NCI-H226 (cell line): ENCODE measurements around the gene PTPRN2.

ENCODE experiments used
- DNase-seq: peaks from one replicate; pipeline ENCODE4 v3.0.0-alpha.2; 2015

PTPRN2 gene

DNA sequence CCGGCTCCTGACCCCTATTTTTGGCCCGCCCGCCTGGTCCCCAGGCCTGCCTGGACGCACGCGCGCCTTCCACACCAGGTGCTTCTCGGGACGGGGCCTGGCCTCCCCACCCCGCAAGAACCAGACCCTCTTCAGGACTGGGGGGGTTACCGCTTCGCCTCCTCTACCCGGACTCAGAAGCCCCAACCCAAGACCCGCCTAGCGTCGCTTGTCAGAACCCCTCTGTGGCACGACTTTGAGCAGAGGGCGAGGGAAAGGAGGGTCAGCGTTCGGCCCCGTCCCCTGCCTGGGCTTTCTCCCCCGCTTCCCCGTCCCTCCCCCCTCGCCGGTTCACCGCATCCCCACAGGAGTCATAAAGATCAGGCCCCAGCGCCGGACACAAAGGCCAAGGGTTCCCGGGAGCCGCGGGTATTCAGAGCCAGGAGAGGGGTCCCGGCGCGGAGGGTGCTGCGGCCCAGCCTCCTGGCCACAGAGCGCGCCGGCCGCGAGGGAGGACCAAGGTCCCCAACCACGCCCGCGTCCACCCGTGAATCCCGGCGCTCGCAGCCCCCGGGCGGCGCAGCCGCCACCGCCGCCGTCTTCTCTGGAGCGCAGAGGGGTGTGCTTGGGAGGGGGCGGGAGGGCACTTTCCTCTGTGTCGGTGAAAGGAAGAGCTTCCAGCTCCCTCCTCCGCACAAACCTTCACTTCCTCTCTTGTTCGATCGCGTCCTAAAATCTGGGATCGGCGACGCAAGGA lies 898.9 kb downstream of the PTPRN2 start:
- DNase-seq, result no peak

DNA sequence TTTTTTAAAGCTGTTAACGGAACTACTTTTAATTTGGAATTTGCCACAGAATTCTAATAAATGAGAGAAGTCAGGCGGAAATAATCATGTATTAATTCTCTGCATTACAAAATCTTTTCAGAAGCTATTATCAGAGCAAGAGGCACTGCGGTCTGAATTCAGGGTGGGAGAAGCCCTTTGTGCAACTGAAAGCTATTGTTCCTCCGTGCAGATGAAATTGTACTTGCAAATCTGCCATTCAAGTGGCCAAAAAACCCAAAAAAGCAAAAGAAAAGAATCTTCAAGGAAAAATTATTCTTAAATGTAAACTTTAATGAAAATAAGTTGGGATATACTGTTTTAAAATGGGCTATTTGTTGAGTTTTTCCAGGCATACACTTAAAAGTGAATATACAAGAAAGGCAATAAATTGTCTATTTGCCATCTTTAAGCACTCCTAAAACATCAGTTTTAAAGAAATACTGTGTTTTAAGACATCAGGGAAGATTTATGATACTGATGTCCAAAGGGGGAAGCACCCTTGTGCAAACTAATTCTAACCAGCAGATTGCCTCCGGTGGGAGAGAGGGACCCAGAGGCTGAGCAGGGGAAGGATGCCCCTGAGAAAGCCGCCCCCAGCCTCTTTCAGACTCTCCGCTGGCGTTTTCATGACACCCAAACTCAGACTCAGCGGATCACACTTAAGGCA lies 899.6 kb downstream of the PTPRN2 start:
- DNase-seq, result no peak

DNA sequence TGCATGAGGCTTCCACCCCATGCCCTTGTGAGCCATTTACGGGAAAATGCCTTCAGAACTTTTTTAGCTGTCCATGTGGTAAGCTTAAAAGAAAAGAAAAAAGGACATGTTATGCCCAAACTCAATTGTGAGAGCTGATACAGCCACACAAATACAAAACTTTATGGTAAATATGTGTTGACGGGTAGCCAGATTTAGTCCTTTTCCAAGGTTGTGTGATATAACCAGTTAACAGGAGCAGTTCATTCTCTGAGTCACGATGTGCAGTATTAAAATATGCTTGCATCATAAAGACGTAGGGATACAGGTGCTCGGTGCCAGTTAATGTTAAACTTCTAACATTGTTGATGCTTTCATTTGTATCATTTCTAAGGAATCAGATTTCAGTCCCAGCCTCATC lies 900.5 kb downstream of the PTPRN2 start:
- DNase-seq, result no peak

- DNase-seq, result no peak
Observed at GRCh38 chr7:157686285-157686894, 901.2 kb downstream of the PTPRN2 start.

DNA sequence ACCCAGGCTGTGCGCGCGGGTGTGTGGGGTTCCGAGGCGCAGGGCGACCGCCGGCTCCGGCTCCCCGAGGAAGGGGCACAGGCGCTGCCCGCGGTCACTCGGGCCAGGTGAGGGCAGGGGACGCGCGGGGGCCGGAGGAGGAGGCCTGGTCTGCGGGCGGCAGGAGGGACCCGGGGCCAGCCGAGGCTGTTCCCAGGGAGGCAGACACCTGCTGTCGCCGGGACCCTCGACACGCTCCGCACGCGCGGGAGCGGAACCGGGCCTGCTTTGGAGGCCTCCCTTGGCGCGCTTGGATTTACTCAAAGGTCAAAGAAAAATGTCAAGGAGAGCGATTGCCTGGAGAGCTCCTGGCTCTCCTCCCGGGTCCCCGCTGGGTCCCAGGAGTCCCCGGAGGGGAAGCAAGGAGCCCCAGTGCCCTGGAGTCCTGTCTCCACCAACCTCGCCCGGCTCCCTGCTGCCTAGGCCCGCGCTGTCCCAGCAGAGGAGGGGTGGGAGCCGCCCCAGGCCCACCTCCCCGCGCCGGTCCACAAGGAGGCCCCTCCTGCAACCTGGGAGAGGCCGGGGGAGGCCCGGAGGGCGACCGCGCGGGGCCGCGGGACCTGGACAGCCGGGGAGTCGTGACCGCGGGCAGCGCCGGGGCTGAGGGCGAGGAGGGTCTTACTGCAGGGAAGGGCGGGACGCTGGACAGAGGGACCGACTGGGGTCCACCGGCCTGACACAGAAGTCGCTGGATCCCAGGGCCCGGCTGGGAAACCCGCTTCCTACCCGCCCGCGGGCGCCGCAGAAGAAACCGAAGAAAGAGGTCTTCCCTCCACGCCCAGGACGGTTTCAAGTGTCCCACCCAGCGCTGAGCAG lies 902.0 kb downstream of the PTPRN2 start:
- no peak for DNase-seq

DNA sequence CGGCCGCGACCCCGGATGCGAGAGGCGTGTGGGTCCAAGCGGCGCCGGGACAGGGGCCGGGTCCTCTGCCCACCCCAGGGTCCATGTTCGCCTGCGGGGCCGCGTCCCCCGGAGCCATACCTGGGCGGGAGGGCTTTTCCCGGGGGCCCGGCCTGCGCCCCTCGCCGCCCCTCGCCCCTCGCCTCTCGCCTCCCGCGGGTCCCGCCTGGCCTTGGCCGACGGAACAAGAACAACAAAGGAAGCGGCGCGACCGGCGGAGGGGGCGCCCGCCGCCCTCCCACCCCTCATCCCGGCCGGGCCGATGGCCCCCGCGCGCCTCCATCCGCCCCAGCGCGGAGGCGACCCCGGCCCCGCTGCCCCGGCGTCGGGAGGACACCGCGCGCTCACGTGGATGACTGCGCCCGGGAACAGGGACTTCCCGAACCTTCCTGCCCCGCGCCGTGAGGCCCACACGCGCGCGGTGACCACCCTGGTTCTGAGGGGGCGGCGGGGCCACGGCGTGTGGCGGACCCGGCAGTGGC lies 902.7 kb downstream of the PTPRN2 start:
- DNase-seq, result no peak

DNA sequence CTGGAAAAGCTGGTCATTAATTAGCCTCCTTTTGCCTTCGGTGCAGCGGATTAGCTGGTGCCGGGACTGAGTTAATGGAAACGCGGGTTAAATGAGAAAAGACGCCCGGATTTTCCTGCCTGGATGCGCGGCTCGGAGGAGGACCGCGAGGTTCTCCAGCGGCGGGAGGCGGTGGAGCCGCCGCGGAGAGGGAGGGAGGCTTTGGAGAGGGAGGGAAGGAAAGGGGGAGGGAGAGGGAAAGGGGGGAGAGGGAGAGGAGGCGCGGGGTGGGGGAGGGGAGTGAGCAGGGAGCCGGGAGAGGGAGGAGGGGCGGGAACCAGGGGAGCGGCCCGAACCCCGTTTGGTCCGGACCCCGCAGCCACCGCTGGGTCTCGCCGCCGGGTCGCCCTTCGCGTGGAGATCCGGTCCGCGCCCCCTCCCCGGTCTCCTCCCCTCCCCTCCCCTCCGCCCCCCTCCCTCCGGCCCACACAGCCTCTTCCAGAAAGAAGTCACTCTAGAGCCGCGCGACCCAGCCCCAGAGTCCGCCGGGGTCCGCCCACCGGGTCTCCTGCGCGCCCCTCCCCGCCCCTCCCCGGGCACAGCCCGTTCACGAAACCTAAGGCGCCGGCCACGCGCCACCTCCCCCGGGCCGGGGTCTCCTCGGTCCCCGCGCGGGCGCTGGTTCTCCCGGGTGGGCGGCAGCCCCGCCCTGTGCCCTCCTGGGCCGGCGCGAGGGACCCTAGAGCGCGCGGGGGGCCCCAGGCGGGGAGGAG lies 903.3 kb downstream of the PTPRN2 start:
- DNase-seq, result no peak

GRCh38 chr7:157683747-157684156 lies 903.9 kb downstream of the PTPRN2 start:
- no peak for DNase-seq

- no peak for DNase-seq
Observed at GRCh38 chr7:157682946-157683746, 904.5 kb downstream of the PTPRN2 start.

DNA sequence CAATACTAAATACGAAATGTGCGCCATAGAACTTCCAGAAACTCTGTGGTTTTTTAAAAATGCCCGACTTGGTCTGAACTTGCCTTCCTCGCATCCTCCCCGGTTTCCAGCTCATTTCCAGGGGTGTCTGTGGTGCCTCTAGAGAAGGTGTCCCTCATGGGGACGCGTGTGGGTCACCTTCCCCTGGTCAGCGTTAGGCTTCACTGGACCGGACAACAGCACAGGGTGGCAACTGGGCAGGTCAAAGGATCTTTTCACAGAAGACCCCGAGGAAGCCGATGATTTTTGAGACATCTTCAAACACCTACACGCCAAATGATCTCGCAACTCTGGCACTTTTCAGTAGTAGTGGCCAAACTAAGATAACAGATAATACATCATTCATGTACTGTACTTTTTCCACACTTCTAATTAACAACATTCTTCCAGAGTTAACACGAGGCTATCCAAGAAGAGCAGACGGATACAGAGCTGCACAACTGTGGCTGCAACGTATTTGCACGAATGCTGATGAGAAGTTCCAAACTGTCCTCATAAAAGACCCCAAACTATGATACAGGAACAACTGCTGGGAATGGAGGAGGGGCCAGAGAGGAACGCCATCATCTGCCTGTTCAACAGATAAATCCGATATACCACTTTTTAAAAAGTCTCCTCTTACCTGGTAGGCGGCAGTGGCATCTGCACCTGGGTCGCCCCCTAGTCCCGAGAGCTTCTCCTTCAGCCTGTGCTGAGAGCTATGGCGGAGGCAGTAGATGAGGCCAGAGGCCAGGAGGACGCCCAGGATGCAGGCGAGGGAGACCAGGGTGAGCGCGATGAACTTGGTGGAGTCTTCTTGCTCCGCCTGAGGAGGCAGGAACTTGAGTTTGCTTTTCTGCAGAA lies 905.3 kb downstream of the PTPRN2 start:
- no peak for DNase-seq

DNA sequence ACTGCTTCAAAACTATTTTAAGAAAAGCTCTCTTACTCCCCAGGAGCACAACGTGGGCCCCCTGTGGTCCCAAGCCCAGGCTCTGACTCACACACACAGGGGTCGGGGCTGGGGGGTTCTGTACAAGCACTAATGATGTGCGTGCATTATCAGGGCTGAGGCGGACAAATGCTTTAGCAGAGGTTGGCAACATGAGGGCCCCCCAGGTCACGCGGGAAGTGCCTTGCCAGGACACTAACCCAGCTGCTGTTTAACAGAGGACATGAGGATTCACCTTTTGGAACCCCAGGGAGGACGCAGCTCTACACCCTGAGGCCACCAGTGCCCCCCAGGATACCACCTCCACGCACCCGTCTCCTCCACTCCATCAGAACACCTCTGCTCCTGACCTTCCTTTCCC lies 908.0 kb downstream of the PTPRN2 start:
- no peak for DNase-seq

DNA sequence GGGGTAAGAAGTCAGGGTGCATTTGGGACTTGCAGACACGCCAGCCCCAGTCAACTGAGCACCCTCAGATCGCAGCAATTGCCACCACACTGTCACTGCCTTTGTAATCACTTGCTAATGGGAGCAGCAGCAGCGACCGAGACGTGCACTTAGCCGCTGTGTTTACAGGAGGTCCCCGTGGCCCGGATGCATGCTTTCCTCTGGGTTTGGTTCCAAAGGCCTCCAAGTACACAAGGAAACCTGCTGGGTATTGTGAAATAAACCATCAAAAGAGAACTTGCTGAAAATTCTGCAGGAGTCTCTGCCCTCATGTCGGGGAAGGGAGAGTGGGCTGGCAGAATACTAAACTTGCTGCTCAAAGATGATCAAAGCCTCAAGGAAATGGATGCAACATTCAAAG lies 909.1 kb downstream of the PTPRN2 start:
- DNase-seq, result no peak

DNA sequence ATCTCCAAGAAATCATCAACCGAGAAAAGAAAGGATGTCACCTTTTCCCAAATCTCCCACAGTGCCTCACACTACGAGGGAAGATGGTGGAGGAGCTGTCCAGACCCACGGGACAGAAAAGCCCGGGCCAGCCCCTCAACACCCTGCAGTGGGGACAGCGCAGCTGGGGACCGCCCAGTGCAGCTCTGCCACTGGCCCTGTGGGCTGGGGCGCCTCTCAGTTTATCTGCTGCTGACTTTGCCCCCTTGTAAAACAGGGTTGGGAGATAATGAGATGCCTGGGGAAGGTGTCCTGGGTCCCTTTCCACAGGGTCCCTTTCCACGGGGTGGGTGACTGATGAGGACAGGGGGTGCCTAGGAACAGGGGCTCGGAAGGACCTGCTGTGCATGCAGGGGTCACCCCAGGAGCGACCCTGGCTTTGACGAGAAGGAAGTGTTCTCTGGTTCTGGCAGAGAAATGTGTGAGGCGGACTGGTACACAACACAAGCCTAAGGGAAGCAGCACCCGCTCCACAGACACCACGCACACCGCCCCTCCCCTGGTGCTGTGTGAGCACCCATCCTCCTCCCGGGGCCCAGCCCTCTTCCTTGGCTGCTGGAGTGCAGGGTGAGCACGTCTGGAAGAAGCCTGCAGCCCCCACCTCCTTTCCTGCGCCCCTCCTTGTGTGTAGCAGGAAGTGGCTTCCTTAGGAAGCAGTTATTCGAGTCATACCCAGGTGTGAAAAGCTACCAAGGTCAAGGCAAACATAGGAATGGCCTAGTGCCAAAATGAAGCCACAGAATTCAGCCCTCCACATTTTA lies 911.0 kb downstream of the PTPRN2 start:
- DNase-seq, result no peak

GRCh38 chr7:157676001-157676400 lies 911.6 kb downstream of the PTPRN2 start:
- no peak for DNase-seq

GRCh38 chr7:157675427-157675927 lies 912.1 kb downstream of the PTPRN2 start:
- no peak for DNase-seq

DNA sequence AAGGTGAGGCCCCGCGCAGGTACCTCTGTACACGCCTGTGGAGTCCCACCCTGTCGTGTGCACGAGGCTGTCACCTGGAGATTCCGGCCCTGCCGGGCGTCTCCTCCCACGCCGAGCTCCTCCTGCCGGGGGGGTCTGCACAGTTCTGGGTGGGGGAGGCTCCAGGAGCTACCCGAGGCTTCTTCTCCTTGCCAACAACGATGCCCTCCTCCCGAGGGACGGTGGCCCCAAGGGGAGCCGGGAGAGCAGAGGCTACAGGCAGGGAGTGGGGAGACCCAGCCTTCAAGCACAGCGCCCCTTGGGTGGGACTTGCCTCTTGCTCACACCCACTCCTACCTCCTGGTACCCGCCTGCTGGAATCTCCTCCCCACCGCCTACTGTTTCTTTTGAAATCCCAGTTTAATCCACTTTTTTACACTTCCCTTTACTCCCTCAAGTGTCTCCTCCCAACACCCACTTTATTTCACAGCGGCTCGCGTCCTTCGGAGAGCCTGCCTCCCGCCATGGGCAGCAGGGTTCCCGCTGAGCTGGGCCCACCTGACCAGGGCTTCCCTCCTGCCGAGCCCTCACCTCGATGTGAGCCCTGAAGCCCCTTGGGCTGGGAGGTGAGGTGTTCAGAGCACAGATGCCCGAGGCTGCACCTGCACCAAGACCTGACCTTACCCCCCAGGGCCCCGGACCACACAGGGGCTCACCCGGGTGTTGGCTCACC lies 912.8 kb downstream of the PTPRN2 start:
- DNase-seq, result no peak

GRCh38 chr7:157674027-157674714 lies 913.5 kb downstream of the PTPRN2 start:
- DNase-seq, result no peak

- DNase-seq, result no peak
Observed at GRCh38 chr7:157673573-157673972, 914.0 kb downstream of the PTPRN2 start.
